HG02588 (cell line): Measurements from ENCODE around the gene TDRD9.

Experiments used
- ATAC-seq: cut with Tn5 transposase; IDR thresholded peaks from one replicate; pipeline ENCODE4 v1.9.1; 2021; ENCODE audit warnings: mild to moderate bottlenecking, moderate library complexity; ENCODE audit not compliant: unreplicated experiment

Gene TDRD9

GRCh38 chr14:104087981-104088850 is 160.0 kb downstream of the TDRD9 start:
- no peak for ATAC-seq

- ATAC-seq, result no peak
Measured at GRCh38 chr14:104090071-104090748, 162.0 kb downstream of the TDRD9 start.

DNA sequence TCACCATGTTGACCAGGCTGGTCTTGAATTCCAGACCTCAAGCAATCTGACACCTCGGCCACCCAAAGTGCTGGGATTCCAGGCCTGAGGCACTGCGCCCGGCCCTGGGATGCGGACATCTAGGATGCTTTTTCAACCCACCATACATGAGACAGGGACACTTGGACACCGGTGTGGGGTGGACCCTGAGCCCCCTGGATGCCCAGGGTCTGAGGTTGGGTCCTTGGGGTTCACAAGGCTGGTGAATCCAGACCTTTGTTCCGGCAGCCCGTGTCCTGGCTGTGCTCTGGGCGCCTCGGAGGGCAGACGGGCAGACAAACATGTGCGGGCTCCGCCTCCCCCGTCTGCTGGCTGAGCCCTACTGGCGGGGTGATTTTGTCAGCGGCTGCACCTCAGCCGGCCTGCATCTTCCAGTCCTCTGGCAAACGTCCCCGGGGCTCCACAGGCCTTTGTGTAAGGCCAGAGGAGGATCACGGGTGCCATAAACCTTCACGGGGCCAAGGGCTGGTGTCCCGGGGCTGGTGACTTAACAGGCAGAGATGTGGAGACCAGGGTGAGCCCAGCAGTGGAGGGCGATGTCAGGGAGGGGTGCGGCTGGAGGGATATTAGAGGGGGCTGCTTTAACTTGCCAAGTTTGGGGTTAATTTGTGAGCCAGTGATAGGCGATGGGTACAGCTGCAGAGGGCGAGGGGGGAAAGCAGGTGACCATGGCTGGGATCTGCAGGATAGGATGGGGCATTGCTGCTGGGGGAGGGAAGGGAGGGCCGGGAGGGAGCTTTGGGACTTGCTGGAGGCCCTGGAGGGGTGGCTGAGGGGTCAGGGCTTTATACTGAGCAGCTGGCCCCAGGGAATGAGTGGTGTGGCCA is 163.0 kb downstream of the TDRD9 start:
- ATAC-seq, result no peak

- no peak for ATAC-seq
Measured at GRCh38 chr14:104091927-104092771, 163.9 kb downstream of the TDRD9 start.

DNA sequence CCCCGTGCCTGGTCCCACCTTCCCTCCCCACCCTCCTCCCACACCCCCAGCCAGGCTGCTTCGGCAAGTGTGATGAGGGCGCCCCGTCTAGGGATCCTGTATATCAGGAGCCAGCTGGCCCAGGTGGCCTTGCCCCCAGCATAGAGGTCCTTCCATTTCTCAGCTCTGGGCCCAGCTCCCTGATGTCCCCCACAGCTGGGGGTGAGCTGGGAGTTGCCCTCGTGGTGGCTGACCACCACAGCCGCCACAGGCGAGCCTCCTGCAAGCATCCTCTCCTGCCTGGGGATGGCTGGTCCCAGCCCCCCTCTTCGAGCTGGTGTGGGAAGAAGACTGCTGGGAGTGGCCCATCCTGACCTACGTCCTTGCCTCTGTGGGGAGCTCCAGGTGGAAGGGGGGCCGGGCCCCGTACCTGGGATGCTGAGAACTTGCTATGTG is 164.7 kb downstream of the TDRD9 start:
- ATAC-seq, result no peak

DNA sequence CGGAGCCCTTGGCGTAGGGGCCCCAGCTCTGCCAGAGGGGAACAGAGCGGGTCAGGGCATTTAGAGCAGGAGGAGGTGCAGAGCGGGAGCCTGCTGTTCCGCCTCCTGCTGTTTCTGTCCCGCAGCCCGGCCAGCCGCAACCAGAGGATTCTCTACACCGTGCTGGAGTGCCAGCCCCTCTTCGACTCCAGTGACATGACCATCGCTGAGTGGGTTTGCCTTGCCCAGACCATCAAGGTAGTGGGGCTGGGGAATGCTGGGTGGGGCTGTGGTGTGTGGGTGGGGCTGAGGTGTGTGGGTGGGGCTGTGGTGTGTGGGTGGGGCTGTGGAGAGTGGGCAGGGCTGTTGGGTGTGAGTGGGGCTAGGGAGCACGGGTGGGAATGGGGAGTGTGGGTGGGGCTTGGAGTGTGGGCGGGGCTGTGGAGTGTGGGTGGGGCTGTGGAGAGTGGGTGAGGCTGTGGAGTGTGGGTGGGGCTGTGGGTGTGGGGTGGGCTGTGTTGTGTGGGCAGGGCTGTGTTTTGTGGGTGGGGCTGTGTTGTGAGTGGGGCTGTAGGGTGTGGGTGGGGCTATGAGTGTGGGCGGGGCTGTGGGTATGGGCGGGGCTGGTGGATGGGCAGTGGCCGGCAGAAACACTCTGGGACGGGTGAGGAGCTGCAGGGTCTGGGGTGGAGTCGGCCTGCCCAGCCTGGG is 165.3 kb downstream of the TDRD9 start:
- no peak for ATAC-seq

DNA sequence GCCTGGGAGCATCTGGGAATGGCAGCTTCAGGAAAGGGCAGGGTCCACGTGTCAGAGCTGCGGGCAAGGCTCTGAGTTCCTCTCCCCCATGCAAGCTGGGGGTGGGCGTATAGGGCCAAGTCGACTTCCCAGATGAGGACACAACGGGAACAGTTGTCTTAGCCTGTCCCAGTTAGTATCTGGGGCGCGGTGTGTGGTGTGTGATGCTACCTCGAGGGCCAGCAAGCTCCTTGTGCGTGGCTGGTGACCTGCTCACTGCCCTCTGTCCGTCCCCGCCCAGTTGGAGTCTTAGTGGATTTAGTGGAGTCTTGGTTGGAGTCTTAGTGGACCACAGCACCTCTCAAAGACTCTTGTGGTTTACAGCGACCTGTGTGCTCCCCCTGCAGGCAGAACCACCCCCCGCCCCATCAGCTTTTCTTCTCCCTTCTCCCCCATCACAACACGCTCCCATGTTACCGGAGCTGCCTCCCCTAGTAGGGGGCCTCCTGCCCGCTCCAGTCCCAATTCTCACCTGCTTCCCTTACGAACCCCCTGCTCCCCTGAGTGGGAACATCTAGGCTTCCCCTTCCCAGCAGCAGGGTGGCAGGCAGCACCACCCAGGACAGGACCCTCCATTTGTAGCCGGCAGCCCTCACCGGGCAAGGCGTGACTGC is 165.9 kb downstream of the TDRD9 start:
- no peak for ATAC-seq

DNA sequence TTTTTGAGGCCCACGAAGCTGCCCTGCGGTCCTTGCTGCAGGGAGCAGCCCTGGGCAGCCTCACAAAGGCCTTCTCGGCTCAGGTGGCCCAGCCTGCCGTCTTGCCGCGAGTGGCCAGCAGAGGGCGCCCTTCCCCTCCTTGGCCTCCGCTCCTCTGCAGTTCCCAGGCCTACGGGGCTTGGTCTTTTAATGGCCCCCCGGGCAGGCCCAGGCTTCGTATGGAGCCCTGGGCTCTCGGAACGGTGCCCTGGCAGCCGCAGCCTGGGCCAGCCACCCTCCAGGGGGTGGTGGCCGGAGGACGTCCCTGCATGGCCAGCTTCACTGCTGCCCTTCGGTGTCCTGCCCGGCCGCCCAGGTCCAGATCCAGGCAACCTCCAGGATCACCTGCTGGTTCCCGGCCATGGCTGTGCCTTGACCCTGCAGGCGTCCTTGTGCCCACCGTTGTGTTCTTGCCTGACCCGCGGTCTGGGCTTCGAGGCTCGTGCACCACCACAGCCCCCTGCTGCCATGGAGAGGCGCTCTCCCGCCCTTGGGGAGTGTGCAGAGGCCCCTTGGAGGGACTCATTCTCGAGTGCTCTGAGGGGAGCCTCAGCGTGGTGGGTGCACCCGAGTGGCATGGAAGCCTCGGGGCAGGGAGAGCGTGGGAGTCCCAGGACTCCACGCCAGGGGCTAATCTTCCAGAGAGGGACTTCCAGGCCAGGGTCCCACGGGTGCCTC is 166.6 kb downstream of the TDRD9 start:
- no peak for ATAC-seq

GRCh38 chr14:104095426-104096310 is 167.4 kb downstream of the TDRD9 start:
- no peak for ATAC-seq

DNA sequence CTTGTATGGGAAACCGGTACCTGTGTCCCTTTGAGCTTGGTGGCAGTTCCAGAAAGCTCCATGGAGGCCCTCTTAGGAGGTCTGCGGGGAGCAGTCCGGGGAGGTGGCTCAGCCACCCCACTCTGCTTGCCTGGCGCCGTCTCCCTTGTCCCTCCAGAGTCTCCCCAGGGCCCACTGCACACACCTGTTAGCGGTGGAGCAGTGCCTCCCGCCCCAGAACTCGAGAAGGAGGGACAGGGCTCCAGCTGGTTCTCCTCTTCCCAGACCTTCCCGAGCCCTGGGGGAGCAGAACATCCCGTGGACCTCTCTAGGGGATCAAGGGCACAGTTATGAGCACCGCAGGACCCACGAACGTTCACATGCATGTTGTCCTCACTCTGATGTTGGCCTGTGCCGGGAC is 168.1 kb downstream of the TDRD9 start:
- ATAC-seq, result no peak

GRCh38 chr14:104096751-104097700 is 168.8 kb downstream of the TDRD9 start:
- ATAC-seq, result no peak

- no peak for ATAC-seq
Measured at GRCh38 chr14:104098272-104099095, 170.2 kb downstream of the TDRD9 start.

DNA sequence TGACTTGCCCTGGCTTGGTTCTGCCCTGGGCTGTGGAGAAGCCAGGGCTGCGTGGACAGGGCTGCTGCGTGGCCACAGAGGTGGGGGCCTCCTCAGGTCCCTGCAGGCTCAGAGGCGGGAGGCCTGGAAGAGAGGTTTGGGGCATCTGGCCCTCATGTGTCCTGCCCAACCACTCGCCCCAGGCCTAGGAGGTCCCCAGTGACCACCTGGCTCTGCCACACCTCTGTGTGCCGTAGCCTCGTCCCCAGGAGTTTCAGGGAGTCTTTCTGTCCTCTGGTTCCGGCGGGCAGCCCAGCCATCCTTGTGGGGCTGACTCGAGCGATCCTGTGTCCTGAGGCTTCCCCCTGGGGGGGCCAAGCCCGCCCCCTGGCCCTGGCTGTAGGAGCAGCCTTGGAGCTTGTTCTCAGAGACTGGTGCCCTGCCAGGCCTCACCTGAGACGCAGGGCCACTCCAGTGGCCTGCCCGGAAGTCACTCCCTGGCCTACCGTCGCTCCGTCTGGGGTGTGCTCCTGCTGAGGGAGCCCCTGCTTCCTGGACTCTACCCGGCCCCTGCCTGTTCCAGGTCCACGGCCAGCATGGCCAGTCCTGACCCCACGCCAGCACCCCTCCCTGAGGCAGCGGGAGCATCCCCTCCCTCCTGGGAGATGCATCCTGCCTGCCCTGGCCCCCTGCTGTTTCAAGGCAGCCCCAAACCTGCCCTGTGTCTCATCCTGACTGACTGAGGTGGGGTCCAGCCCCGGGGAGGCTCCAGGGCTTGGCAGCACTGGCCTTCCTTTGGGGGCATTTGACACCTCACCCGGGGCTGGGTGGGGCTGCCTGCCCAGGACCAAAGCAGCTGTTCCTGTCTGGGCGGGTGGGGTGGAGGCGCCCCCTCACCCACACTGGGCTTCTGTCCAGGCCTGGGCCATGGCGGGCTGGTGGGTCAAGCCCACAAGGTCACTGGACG is 171.1 kb downstream of the TDRD9 start:
- ATAC-seq, result no peak
